Activated naive CD4-positive, alpha-beta T cell (primary cell): ENCODE results near the gene MYL9.
"Not testable (repeated sequence)": the region's sequence is repeated elsewhere in the genome, so short reads cannot be mapped to it uniquely, and the experiment has no call there.

Experiments
- DNase-seq, 4 experiments: peaks; one replicate each; lab custom pipeline; 2025; lab: John Stamatoyannopoulos, UW

The MYL9 gene

DNA sequence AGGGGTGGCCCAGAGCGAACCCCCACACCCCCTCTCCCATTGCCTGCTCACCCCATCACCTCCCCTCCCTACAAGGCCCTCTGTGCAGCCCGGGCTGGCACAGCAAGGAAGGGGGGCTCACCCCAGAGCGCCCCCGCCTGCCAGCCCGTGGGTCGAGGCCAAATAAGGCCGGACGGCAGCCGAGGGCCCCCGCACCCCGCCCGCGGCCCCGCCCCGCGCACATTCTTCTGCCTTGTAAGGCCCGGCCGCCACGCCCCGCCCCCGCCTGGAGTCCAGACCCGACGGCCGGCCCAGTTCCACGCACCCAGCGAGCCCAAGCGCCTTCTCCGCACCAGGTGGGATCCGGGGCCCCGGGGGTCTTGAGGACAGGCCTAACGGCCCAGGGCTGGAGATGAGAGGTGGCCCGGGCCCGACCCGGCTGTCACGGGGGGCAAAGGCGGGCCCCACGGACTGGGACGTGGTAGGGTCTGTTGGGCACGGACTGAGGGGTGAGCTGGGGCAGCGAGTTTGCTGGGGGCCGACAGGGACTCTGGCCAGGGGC, at the start of gene MYL9:
MYL9 (plus strand) TSS at position 293 of the 541 bp plus-strand sequence. CDS start 3,366 bp downstream, outside the sequence.
- DNase-seq = no peak

DNA sequence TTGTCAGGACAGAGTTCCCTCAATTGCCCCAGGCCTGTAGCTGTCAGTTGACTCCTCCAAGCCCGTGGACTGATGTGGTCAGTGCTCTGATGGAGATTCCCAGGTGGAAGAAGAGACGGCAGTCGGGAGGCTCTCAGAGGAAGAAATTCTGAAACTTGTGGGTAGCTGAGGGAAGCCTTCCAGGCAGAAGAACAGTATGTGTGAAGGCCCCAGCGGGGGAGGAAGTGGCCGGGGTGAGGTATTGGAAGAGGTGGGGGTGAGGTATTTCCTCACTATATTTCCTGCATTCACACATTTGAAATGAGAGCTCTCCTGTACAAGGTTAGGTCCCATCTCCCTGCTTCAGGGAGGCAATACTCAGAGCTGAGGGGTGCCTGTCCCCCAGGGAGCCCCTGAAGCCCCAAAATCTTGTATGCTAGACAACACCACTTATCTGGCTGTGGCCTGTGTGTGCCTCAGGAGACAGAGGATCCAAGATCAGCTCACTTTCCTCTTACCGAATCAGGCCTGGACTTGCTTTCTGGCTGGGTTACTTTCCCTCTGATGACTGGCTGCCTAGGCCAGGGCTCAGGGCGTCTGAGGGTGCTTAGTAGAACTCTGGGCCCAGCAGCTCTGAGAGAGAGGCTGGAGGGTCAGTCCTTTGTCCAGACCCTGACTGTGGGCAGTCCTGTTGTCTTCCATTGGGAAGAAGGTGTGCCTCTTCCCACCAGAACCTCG, 49.3 kb upstream of the MYL9 start:
- peak in 2 of 4 experiments; percentile 34 to 48 for DNase-seq

DNA sequence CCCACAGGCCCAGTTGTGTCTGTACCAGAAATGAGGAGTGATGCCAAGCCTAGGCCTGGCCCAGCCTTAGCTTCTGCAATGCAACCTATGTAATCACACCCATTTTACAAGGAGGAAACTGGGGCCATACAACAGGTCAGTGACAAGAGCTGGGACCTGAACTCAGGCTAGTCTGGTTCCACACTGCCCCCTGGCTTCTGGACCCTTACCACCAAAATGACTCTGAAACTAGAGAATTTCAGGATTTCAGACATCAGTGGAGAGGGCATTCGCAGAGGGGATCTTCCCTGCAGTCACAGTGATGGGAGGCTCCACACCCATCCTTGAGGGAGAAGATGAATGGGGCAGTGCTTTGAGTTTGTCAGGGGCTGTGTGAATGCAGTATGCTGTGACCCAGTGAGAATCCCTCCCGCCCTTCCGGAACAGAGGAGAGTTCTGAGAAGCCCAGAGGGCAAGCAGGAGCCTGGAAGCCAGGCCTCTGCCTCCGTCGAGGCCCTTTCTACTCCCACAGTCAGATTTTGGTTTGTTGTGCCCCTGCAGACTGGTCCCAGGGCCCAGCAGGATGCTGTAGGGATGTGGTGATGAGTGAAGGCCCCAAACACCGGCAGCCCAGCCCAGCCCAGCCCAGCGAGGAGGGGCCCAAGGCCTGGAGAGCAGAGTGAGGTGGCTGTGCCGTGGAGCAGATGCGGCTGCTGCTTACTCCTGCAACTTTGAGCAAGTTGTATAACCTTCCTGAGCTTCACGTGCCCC, 48.1 kb upstream of the MYL9 start:
- DNase-seq = no peak

- no peak for DNase-seq
Measured at GRCh38 chr20:36493801-36494114, 47.6 kb upstream of the MYL9 start.

DNA sequence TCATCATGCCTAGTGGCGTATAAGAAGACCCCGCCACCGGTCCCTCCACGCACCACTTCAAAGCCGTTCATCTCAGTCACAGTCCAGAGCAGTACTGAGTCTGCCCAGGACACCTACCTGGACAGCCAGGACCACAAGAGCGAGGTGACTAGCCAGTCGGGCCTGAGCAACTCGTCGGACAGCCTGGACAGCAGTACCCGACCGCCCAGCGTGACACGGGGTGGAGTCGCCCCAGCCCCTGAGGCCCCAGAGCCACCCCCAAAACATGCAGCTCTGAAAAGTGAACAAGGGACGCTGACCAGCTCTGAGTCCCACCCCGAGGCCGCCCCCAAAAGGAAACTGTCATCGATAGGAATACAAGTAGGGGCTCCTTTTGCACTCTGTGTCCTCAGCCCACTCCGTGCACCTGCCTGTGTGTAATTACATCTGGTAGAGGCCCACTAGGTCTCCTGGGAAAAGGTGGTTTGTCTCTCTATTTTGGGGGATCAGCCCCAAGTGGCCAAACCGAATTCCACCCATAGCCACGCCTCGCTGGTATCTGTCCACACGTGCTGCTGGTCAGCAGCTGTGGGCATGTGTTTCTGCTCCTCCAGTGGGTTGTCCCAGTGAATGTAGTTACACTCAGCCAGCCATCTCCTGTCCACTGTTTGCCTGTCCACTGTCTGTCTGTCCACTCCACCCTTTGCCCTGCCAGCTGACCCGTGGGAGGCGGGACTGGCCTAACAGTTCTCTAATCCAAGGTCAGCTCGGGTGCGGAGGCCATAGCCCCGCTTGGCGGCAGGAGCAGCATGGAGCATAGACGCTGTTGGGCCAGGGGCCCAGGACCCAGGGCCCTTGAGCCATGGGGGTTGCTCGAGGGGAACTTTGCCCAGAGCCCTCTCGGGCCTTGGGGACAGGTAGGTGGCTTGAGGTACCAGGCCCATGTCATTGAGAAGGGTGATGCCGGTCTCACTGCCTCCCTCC, 44.3 kb upstream of the MYL9 start:
- DNase-seq = no peak

- no peak for DNase-seq
Measured at GRCh38 chr20:36497856-36498255, 43.5 kb upstream of the MYL9 start.

DNA sequence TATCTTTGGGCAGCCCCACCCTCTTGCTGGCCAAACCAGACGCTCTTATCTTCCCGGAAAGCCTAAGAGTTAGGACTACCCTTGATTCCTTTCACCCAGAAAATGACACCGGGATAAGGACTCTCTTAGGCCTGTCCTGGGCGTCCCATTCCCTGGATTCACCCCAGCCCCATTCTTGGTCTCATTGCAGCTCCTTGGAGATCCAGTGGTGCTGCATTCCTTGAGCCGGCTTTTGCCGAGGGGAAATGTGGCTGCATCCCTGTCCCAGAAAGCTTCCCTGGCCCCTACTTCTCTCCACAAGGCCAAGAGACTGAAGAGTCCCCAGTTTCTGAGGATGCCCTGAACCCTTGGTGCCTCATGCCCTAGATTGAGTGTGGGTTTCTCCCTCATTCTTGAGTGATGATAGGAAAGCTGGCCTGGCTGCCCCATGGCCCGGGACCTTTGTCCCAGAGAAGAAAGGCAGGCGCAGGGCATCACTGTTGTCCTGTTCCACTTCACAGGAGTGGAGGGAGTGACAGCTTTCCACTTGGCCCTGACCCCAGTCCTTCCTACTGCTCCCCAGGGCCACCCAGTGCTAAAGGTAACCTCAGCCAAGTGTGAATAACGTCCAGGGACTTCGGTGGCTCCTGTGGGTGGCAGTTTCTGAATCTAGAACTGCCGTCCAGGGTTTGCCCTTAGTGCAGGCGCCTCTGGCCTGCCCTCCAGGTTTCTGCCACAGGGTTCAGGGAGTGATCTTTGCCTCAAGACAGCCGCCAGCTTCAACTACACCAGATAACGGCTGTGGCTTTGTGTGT, 42.7 kb upstream of the MYL9 start:
- no peak for DNase-seq

DNA sequence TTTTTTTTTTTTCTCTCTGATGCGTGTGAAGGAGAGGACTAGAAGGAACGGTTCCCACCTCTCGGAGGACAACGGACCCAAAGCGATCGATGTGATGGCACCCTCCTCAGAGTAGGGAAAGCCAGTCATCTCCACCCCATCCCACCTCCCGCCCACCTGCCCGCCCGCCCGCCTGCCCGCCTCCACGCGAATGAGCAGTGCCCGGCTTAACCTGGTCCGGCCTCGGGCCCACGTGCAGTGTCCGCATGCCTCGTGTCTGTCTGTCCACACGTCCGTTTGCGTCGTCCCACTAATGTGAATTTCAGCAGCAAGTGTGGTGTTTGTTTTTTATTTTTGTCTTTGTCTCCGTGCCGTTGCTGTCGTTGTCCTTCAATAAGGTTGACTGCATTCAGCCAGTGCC, 42.1 kb upstream of the MYL9 start:
- DNase-seq = no peak

GRCh38 chr20:36499723-36500501, 41.4 kb upstream of the MYL9 start:
- DNase-seq = no peak

DNA sequence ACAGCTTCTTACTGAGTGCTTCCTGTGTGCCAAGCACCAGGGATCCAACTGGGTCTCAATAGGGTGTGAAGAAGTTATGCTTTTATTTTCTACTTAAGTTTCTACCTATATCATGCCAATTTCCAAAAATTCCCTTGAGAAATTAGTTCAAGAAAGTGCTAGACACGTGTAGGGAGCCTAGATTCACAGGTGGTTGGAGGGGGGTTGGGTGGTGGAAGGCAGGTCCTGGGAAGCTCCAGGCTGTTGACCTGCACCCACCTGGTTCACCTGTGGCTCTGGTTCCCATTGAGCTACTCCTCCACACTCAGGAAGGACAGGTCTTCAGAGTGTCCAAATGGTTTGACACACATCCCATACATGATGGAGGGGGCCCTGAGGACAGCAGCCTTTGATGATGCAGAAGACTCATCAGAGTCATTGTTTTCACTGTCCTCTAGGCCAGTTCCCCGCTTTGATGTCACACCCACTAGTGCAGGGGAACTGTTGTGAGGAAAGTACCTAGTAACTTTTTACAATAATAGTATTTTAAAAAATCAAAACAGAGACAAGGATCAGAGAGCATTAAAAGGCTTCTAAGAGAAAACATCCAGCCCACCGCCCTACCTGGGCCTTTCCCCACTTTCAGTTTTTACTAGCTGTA, 39.8 kb upstream of the MYL9 start:
- no peak for DNase-seq

- DNase-seq = no peak
Measured at GRCh38 chr20:36504295-36504694, 37.0 kb upstream of the MYL9 start.

- DNase-seq = no peak
Measured at GRCh38 chr20:36506253-36506652, 35.1 kb upstream of the MYL9 start.

DNA sequence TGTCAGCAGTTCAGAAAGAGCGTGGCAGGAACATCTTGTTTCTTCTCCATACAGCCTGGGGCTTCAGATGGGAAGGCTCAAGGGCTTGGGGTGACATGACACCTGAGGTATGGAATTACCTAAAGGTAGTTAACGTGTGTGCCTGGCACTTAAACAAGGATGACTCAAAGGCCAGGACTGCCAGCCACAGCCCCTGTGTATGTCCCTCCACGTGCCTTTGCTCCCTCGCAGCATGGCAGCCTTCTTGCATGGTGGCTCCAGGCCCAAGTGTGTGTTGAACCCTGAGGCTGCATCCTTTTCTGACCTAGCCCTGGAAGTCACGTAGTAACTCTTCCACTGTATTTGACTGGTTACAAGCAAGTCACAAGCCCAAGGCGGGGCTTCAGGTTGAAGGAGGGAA, 33.6 kb upstream of the MYL9 start:
- DNase-seq = no peak

DNA sequence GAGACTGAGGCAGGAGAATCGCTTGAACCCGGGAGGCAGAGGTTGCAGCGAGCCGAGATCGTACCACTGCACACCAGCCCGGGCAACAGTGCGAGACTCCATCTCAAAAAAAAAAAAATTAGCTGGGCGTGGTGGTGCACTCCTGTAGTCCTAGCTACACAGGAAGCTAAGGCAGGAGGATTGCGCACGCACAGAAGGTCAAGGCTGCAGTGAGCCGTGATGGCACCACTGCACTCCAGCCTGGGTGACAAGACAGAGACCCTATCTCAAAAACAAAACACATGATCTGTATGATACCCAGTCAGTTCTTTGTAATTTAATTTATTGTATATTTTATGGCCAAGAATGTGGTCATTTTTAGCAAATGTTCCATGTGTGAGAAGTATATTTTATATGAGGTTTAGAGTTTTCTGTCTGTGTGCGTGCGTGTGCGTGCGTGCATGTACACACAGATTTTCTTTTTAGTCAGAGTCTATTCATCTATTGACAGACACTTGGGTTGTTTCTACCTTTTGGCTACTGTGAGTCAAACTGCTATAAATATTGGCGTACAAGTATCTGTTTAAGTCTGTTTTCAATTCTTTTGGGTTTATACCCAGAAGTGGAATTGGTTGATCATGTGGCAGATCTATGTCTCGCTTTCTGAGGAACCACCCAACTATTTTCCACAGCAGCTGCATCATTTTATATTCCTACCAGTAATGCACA, 22.2 kb upstream of the MYL9 start:
- DNase-seq = no peak

GRCh38 chr20:36519944-36520343, 21.4 kb upstream of the MYL9 start:
- no peak for DNase-seq

- DNase-seq = no peak
Measured at GRCh38 chr20:36521526-36521925, 19.8 kb upstream of the MYL9 start.

DNA sequence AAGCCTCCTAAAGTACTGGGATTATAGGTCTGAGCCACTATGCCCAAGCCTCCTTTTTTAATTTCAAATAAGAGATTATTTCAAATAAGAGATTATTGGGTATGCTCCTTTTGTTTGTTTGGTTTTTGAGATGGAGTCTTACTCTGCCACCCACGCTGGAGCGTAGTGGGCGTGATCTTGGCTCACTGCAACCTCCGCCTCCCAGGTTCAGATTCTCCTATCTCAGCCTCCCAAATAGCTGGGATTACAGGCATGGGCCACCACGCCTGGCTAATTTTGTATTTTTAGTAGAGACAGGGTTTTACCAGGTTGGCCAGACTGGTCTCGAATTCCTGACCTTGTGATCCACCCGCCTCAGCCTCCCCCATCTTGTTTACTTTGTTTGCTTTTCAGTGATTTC, 18.9 kb upstream of the MYL9 start:
- DNase-seq = not testable (repeated sequence)

DNA sequence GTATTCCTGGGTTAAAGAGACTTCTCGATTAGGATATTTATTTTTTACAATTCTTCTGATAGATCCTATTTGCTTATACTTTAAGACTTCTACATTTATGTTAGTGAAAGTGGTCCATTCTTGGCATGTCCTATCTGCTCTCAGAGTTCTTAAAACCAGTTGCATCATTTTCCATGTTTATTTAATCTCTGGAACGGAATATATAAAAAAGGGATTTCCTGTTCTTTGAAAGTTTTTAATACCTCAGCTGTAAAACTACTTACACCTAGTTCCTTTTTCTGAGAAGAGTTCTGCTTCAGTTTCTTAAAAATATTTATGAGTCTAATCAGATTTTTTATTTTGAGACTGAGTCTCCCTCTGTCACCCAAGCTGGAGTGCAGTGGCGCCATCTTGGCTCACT, 18.0 kb upstream of the MYL9 start:
- no peak for DNase-seq

- no peak for DNase-seq
Measured at GRCh38 chr20:36525620-36526365, 15.5 kb upstream of the MYL9 start.
